Measurements from ENCODE around the gene IFRD1.

- TF ChIP-seq CTCF (IDR thresholded peaks at IDR 0.05 in 8 of 11, conservative IDR thresholded peaks at IDR 0.05 in 3 of 11): no peak
- TF ChIP-seq POLR2A (IDR thresholded peaks at IDR 0.05): no peak
- TF ChIP-seq POLR2AphosphoS5 (IDR thresholded peaks at IDR 0.05): no peak
Measured at GRCh38 chr7:112447406-112447805, 2.9 kb upstream of the IFRD1 start.
